ENCODE results near the gene GNLY.

GRCh38 chr2:85718009-85718391 is 23.8 kb downstream of the GNLY start:
- TF ChIP-seq, protein P1, sequence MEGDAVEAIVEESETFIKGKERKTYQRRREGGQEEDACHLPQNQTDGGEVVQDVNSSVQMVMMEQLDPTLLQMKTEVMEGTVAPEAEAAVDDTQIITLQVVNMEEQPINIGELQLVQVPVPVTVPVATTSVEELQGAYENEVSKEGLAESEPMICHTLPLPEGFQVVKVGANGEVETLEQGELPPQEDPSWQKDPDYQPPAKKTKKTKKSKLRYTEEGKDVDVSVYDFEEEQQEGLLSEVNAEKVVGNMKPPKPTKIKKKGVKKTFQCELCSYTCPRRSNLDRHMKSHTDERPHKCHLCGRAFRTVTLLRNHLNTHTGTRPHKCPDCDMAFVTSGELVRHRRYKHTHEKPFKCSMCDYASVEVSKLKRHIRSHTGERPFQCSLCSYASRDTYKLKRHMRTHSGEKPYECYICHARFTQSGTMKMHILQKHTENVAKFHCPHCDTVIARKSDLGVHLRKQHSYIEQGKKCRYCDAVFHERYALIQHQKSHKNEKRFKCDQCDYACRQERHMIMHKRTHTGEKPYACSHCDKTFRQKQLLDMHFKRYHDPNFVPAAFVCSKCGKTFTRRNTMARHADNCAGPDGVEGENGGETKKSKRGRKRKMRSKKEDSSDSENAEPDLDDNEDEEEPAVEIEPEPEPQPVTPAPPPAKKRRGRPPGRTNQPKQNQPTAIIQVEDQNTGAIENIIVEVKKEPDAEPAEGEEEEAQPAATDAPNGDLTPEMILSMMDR (IDR thresholded peaks at IDR 0.05 in 4 of 5, conservative IDR thresholded peaks at IDR 0.05 in 1 of 5): no peak
- no peak for TF ChIP-seq POLR2A (IDR thresholded peaks at IDR 0.05)

Data from gastrocnemius medialis (tissue), 4 donors.